OCI-LY3 (cell line): ENCODE data around the gene KRTAP10-2.

Experiments
- EZH2phosphoT487 ChIP-seq: fragments of 200-600 bp; shearing (Covaris generic); IDR thresholded peaks from 2 replicates; pipeline ENCODE4 v1.6.1; 2018; ENCODE audit warnings: antibody characterized with exemption, mixed run types, low read depth
- TF ChIP-seq, protein P1 (sequence below): fragments of 200-600, 300-600 bp; sonication (generic); IDR thresholded peaks from 2 replicates; pipeline ENCODE4 v1.5.1; 2014; ENCODE audit warnings: antibody characterized with exemption, low read length, low read depth

GRCh38 chr21:44507673-44508425, 43.5 kb downstream of the KRTAP10-2 start:
- TF ChIP-seq, protein P1, sequence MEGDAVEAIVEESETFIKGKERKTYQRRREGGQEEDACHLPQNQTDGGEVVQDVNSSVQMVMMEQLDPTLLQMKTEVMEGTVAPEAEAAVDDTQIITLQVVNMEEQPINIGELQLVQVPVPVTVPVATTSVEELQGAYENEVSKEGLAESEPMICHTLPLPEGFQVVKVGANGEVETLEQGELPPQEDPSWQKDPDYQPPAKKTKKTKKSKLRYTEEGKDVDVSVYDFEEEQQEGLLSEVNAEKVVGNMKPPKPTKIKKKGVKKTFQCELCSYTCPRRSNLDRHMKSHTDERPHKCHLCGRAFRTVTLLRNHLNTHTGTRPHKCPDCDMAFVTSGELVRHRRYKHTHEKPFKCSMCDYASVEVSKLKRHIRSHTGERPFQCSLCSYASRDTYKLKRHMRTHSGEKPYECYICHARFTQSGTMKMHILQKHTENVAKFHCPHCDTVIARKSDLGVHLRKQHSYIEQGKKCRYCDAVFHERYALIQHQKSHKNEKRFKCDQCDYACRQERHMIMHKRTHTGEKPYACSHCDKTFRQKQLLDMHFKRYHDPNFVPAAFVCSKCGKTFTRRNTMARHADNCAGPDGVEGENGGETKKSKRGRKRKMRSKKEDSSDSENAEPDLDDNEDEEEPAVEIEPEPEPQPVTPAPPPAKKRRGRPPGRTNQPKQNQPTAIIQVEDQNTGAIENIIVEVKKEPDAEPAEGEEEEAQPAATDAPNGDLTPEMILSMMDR, result no peak
- TF ChIP-seq EZH2phosphoT487, result no peak
